ENCODE measurements around the gene POLDIP3.

DNA sequence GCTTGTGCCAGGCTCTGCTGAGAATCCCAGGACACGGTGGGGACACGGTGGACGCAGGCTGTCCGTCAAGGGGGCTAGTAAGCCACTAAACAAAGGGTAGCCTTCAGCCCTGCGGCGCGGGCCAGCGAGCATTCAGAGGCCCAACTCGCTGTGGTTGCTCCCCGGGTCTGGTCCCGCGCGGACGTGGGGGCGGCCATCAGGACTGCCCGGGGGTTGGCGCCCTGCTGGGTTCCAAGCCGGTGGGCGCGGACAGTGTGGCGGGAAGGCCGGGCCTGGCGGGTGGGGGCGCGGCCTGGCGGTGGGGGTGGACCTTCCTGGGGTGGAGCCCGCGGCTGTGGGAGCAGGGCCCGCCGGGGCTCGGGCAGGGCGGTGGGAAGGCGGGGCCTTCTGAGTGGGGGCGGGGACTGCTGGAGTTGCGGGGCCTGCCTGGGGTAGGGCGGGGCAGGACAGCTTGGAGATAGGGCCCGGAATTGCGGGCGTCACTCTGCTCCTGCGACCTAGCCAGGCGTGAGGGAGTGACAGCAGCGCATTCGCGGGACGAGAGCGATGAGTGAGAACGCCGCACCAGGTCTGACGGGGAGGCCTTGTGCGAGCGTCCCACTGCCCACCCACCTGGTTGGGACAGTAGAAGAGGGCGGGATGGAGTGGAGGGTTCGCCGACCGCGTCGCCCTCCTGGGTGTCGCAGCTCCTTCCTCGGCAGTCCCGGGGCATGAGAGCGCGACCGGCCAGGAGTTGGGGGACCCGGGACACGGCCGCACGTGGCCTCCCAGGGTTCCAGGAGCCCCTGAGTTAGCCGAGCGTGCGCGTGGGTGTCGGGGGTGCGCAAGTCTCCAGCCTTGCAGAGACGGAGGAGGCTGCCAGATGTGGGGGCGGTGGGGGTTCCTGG lies 61.0 kb downstream of the POLDIP3 start, which contains the start of gene SERHL2:
- no peak for TF ChIP-seq EZH2 (IDR thresholded peaks at IDR 0.05; ENCODE audit: insufficient read depth, poor library complexity, severe bottlenecking)
- no peak for TF ChIP-seq EZH2phosphoT487 (IDR thresholded peaks at IDR 0.05; ENCODE audit: insufficient read depth, low read depth)

Measured in GM23248 (cell line).